K562 (cell line): ENCODE measurements around the gene C10orf105. TPM values are rescaled to one million over a fixed set of nuclear protein-coding genes. Genes with fewer than 3 reads are reported as not detected.

Experiments used
- BCOR ChIP-seq: fragments of 450-650 bp; IDR thresholded peaks from 2 replicates; pipeline ENCODE4 v1.6.1; 2016
- CBFA2T2 ChIP-seq: fragments of 450-650 bp; conservative IDR thresholded peaks from 2 replicates; pipeline ENCODE4 v1.6.1; 2017; ENCODE audit warnings: mild to moderate bottlenecking
- CBX3 ChIP-seq, 2 experiments: IDR thresholded peaks; 1 replicate in 1 of 2; 2 replicates in 1 of 2; pipeline ENCODE4 v1.6.1; 2012; ENCODE audit warnings: inconsistent platforms in 2 of 2, low read length in 2 of 2, borderline replicate concordance in 1 of 2, control low read depth in 1 of 2
- FOXK1 ChIP-seq: sonication (generic); formaldehyde crosslinking; IDR thresholded peaks from 2 replicates; pipeline ENCODE4 v1.8.0; 2022; ENCODE audit warnings: missing genetic modification reagents, mild to moderate bottlenecking, borderline replicate concordance
- KAT7 ChIP-seq: sonication (generic); formaldehyde crosslinking; IDR thresholded peaks from 2 replicates; pipeline ENCODE4 v1.8.0; 2022; ENCODE audit warnings: missing genetic modification reagents, mild to moderate bottlenecking, borderline replicate concordance
- NCOA1 ChIP-seq: fragments of 450-650 bp; IDR thresholded peaks from 2 replicates; pipeline ENCODE4 v1.6.1; 2016; ENCODE audit warnings: low read depth
- NFE2L1 ChIP-seq: fragments of 450-650 bp; IDR thresholded peaks from 2 replicates; pipeline ENCODE4 v1.6.1; 2016; ENCODE audit warnings: missing genetic modification characterization, low read depth, mild to moderate bottlenecking, missing compliant biosample characterization, moderate library complexity, borderline replicate concordance
- PHF8 ChIP-seq: fragments of 200-600 bp; sonication (generic); IDR thresholded peaks from 2 replicates; pipeline ENCODE4 v1.6.1; 2012; ENCODE audit warnings: mixed run types, mild to moderate bottlenecking, inconsistent platforms, low read length, moderate library complexity, borderline replicate concordance
- POLR2AphosphoS2 ChIP-seq: IDR thresholded peaks from 2 replicates; pipeline ENCODE4 v1.6.1; 2012; ENCODE audit warnings: low read length, improper control_type of control experiment
- POU5F1 ChIP-seq: fragments of 150-350 bp; IDR thresholded peaks from 2 replicates; pipeline ENCODE4 v1.6.1; 2014; ENCODE audit warnings: borderline replicate concordance, low read length, low read depth, mild to moderate bottlenecking; ENCODE audit not compliant: partially characterized antibody
- SIN3A ChIP-seq, 2 experiments: fragments of 150-350 bp in 1 of 2; IDR thresholded peaks; 2 replicates each; pipeline ENCODE4 v1.6.1; 2011 to 2016; ENCODE audit warnings: borderline replicate concordance in 2 of 2, low read depth in 2 of 2, low read length in 2 of 2, mild to moderate bottlenecking in 2 of 2, moderate library complexity in 2 of 2; ENCODE audit not compliant: control insufficient read depth in 1 of 2
- SPI1 ChIP-seq: IDR thresholded peaks from 2 replicates; pipeline ENCODE4 v1.6.1; 2011; ENCODE audit warnings: low read depth, low read length, control low read depth, borderline replicate concordance
- STAT5B ChIP-seq: fragments of 250-450 bp; sonication (Bioruptor Pico); IDR thresholded peaks from 2 replicates; pipeline ENCODE4 v1.8.0; 2021; ENCODE audit warnings: mild to moderate bottlenecking, inconsistent platforms
- ZNF445 ChIP-seq: fragments of 250-450 bp; sonication (Bioruptor Pico); IDR thresholded peaks from 2 replicates; pipeline ENCODE4 v1.4.0; 2020; ENCODE audit warnings: low read depth, mild to moderate bottlenecking, moderate library complexity
- ZNF644 ChIP-seq: fragments of 200-800 bp; sonication (Bioruptor generic); IDR thresholded peaks from 2 replicates; pipeline ENCODE4 v1.6.1; 2016; ENCODE audit warnings: low read depth, missing genetic modification characterization, missing compliant biosample characterization
- ZNF76 ChIP-seq: fragments of 250-450 bp; sonication (Bioruptor Pico); IDR thresholded peaks from 2 replicates; pipeline ENCODE4 v1.4.0; 2020; ENCODE audit warnings: mild to moderate bottlenecking, moderate library complexity, borderline replicate concordance
- polyA plus RNA-seq, 8 experiments: library from polyadenylated mRNA; depleted of rRNA in 4 of 8; stranded (reverse) in 5 of 8; unstranded in 3 of 8; fragments of >200 nt; fragmentation: Nextera tagmentation in 2 of 8; fragmentation: Illumina TruSeq in 1 of 8; extraction: Ambion mirVana in 2 of 8; extraction: Trizol in 1 of 8; gene quantifications; 2 replicates each; pipeline versions ENCODE4 v1.2.1 to v1.2.3, GENCODE V29; 2011 to 2014; ENCODE audit warnings: inconsistent platforms in 1 of 8, missing spikeins in 1 of 8
- total RNA-seq, 7 experiments: library from RNA; depleted of rRNA in 6 of 7; stranded (reverse); fragments of >200 nt in 6 of 7; fragmentation: Illumina TruSeq in 2 of 7; extraction: Trizol in 2 of 7; gene quantifications; 2 replicates each; pipeline versions ENCODE4 v1.2.1 to v1.2.3, GENCODE V29; 2011 to 2021; ENCODE audit warnings: low replicate concordance in 1 of 7
- TF ChIP-seq, protein P1 (sequence below): fragments of 250-450 bp; sonication (Bioruptor Pico); IDR thresholded peaks from 2 replicates; pipeline ENCODE4 v1.8.0; 2021; ENCODE audit warnings: moderate library complexity, mild to moderate bottlenecking, inconsistent platforms
- TF ChIP-seq, protein P2 (sequence below): sonication (generic); formaldehyde crosslinking; IDR thresholded peaks from 2 replicates; pipeline ENCODE4 v1.8.0; 2022; ENCODE audit warnings: mild to moderate bottlenecking, missing genetic modification reagents
- TF ChIP-seq, protein P3 (sequence below): fragments of 450-650 bp; conservative IDR thresholded peaks from 2 replicates; pipeline ENCODE4 v1.6.1; 2016; ENCODE audit warnings: missing genetic modification characterization, low read depth, mild to moderate bottlenecking, control low read depth, missing compliant biosample characterization
- TF ChIP-seq, protein P4 (sequence below): sonication (generic); formaldehyde crosslinking; IDR thresholded peaks from 2 replicates; pipeline ENCODE4 v1.5.0; 2020; ENCODE audit warnings: missing genetic modification reagents

The C10orf105 gene
- total and polyA plus RNA-seq, 9 of the 15 experiments (the other 6 are each of a cell fraction or from before 2014, with no cell fraction given), result 0.03 to 0.25 (median 0.04) TPM; not detected in 3

DNA sequence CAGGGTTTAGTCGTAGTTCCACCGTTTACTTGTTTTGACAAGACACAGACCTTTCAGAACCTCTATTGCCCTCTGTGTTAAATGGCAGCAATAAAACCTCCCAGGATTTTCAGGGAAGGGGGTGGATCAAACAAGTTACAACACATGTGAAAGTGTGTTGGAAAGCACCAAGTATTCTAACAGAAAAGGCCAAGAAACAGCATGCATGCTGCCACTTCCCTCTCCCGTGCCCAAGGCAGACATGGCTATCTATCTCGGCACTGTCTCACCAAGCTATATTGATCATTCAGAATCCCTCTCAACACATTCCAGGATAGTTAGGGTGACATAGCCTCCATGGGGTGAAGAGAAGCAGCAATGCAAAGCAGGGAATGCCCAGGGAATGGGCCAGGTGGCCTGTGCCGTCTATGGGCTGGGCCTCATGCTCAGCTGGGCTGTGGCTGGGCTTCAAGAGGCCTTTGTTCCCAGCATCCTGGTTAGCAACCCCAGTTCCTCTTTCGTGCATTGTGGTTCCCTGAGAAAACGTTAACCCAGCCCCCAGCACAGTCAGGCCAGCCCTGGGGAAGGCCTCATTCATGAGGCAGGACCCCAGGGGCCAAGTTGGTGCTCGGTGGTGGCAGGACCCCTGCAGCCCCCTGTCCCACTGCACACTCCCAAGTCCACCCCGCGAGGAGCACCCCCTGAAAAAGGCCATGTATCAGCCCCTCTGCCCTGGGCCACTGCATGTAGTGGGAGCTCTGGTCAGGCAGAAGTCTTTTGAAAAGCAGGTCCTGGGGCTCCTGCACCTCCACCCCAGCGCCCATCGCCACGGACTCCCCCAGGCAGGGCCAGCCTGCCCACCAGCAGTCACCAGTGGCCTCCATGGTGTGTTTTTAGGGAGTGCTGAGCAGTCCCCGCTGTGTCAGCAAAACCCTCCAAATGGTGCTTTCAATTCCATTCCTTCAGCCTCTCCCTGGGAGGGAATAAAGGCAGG is 28.3 kb upstream of the C10orf105 start (continued):
- TF ChIP-seq, protein P1, sequence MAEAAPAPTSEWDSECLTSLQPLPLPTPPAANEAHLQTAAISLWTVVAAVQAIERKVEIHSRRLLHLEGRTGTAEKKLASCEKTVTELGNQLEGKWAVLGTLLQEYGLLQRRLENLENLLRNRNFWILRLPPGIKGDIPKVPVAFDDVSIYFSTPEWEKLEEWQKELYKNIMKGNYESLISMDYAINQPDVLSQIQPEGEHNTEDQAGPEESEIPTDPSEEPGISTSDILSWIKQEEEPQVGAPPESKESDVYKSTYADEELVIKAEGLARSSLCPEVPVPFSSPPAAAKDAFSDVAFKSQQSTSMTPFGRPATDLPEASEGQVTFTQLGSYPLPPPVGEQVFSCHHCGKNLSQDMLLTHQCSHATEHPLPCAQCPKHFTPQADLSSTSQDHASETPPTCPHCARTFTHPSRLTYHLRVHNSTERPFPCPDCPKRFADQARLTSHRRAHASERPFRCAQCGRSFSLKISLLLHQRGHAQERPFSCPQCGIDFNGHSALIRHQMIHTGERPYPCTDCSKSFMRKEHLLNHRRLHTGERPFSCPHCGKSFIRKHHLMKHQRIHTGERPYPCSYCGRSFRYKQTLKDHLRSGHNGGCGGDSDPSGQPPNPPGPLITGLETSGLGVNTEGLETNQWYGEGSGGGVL (CRISPR knock-in tag), result no peak
- TF ChIP-seq ZNF76 (peak; percentile 70; the same call in 1 of the 2 replicates), KAT7 (CRISPR knock-in tag) (0 out of 2 replicates have a peak, but pooled peaks have one; percentile 60), FOXK1 (CRISPR knock-in tag) (no peak), NCOA1 (no peak), CBFA2T2 (no peak), CBX3 (IDR thresholded peaks at IDR 0.05; ENCODE audit: borderline replicate concordance in 1 of 2, low read length in 2 of 2) (no peak), POLR2AphosphoS2 (no peak), ZNF644 (tag) (no peak), POU5F1 (no peak), ZNF445 (CRISPR knock-in tag) (0 out of 2 replicates have a peak, but pooled peaks have one; percentile 55), BCOR (no peak), STAT5B (CRISPR knock-in tag) (no peak), SIN3A (IDR thresholded peaks at IDR 0.05; ENCODE audit: borderline replicate concordance in 2 of 2, control insufficient read depth in 1 of 2, low read depth in 2 of 2, low read length in 2 of 2) (no peak), NFE2L1 (tag) (no peak), SPI1 (peak; percentile 97), PHF8 (no peak; the same call in 1 of the 2 replicates)
- TF ChIP-seq, protein P2, sequence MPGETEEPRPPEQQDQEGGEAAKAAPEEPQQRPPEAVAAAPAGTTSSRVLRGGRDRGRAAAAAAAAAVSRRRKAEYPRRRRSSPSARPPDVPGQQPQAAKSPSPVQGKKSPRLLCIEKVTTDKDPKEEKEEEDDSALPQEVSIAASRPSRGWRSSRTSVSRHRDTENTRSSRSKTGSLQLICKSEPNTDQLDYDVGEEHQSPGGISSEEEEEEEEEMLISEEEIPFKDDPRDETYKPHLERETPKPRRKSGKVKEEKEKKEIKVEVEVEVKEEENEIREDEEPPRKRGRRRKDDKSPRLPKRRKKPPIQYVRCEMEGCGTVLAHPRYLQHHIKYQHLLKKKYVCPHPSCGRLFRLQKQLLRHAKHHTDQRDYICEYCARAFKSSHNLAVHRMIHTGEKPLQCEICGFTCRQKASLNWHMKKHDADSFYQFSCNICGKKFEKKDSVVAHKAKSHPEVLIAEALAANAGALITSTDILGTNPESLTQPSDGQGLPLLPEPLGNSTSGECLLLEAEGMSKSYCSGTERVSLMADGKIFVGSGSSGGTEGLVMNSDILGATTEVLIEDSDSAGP (CRISPR knock-in tag), result no peak
- TF ChIP-seq, protein P3, sequence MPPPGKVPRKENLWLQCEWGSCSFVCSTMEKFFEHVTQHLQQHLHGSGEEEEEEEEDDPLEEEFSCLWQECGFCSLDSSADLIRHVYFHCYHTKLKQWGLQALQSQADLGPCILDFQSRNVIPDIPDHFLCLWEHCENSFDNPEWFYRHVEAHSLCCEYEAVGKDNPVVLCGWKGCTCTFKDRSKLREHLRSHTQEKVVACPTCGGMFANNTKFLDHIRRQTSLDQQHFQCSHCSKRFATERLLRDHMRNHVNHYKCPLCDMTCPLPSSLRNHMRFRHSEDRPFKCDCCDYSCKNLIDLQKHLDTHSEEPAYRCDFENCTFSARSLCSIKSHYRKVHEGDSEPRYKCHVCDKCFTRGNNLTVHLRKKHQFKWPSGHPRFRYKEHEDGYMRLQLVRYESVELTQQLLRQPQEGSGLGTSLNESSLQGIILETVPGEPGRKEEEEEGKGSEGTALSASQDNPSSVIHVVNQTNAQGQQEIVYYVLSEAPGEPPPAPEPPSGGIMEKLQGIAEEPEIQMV, result no peak
- TF ChIP-seq, protein P4, sequence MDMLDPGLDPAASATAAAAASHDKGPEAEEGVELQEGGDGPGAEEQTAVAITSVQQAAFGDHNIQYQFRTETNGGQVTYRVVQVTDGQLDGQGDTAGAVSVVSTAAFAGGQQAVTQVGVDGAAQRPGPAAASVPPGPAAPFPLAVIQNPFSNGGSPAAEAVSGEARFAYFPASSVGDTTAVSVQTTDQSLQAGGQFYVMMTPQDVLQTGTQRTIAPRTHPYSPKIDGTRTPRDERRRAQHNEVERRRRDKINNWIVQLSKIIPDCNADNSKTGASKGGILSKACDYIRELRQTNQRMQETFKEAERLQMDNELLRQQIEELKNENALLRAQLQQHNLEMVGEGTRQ (CRISPR knock-in tag), result no peak
